HAP-1 (cell line): ENCODE data around the gene ZXDB.
A peak's percentile ranks its signal among the peaks of the same experiment; 100 is the strongest.
"Not testable (repeated sequence)": the region's sequence is repeated elsewhere in the genome, so short reads cannot be mapped to it uniquely, and the experiment has no call there.

ENCODE experiments used
- DNase-seq, 2 experiments: peaks; one replicate each; pipeline ENCODE4 v3.0.0-alpha.2; 2016 to 2020; ENCODE audit warnings: low spot score in 2 of 2
- H3K27me3 ChIP-seq: fragments of 250-450 bp; sonication (Bioruptor Pico); 2 replicates; pipeline ENCODE4 v1.5.1; 2020; ENCODE audit warnings: low read depth, mild to moderate bottlenecking, moderate library complexity
- H3K36me3 ChIP-seq: fragments of 250-450 bp; sonication (Bioruptor Pico); replicated peaks from 2 replicates; pipeline ENCODE4 v1.5.1; 2020; ENCODE audit warnings: mild to moderate bottlenecking
- H3K4me1 ChIP-seq: fragments of 250-450 bp; sonication (Bioruptor Pico); 2 replicates; pipeline ENCODE4 v1.5.1; 2020; ENCODE audit warnings: mild to moderate bottlenecking
- H3K4me3 ChIP-seq: fragments of 250-450 bp; sonication (Bioruptor Pico); 2 replicates; pipeline ENCODE4 v1.5.1; 2020; ENCODE audit warnings: mild to moderate bottlenecking, moderate library complexity
- H3K9me3 ChIP-seq: fragments of 250-450 bp; sonication (Bioruptor Pico); 2 replicates; pipeline ENCODE4 v1.5.1; 2020; ENCODE audit warnings: mild to moderate bottlenecking, moderate library complexity
- in situ Hi-C: fragments of 300-500 bp; cut with MboI; formaldehyde crosslinking; loops from 3 replicates; pipeline ENCODE4 v1.14.3; 2020; ENCODE audit warnings: low sequenced_read_pairs, inconsistent platforms, mixed read lengths

Gene ZXDB

GRCh38 chrX:57607295-57608187 is 15.7 kb downstream of the ZXDB start:
- no peaks in the 10 kb centered on the region for H3K27me3 ChIP-seq
- peak in 1 of 2 experiments; percentile 14 for DNase-seq
- no peaks in the 10 kb centered on the region for H3K4me1 ChIP-seq
- in situ Hi-C loops, result no loop called here
- H3K4me3 ChIP-seq, result no peak overlapping the region
- H3K9me3 ChIP-seq, result no peaks in the 10 kb centered on the region
- no peaks in the 10 kb centered on the region for H3K36me3 ChIP-seq

GRCh38 chrX:57613351-57613750 is 21.5 kb downstream of the ZXDB start:
- in situ Hi-C loops, H3K27me3 ChIP-seq, H3K36me3 ChIP-seq, DNase-seq, H3K4me3 ChIP-seq, H3K9me3 ChIP-seq, H3K4me1 ChIP-seq: not testable (repeated sequence)

- in situ Hi-C loops, H3K36me3 ChIP-seq: not testable (repeated sequence)
These were observed 37.6 kb downstream of the ZXDB start for GRCh38 chrX:57629438-57629837.

GRCh38 chrX:57640674-57641016 is 48.8 kb downstream of the ZXDB start:
- H3K9me3 ChIP-seq, result no peaks in the 10 kb centered on the region
- DNase-seq, result no peak
- in situ Hi-C loops, result no loop called here

More at GRCh38 chrX:57629438-57629837, 37.6 kb downstream of the ZXDB start:
- H3K27me3 ChIP-seq, H3K9me3 ChIP-seq, DNase-seq, H3K4me3 ChIP-seq, H3K4me1 ChIP-seq: not testable (repeated sequence)

GRCh38 chrX:57641338-57641737 is 49.5 kb downstream of the ZXDB start:
- H3K4me3 ChIP-seq, result no peak overlapping the region
- in situ Hi-C loops, result no loop called here
- no peak for DNase-seq
- no peaks in the 10 kb centered on the region for H3K27me3 ChIP-seq
- H3K4me1 ChIP-seq, result no peaks in the 10 kb centered on the region; the same call in none of the 2 replicates
- no peaks in the 10 kb centered on the region for H3K36me3 ChIP-seq
- no peaks in the 10 kb centered on the region for H3K9me3 ChIP-seq

More at GRCh38 chrX:57640674-57641016, 48.8 kb downstream of the ZXDB start:
- no peaks in the 10 kb centered on the region for H3K27me3 ChIP-seq
- H3K4me3 ChIP-seq, result no peak overlapping the region
- H3K36me3 ChIP-seq, result no peaks in the 10 kb centered on the region
- H3K4me1 ChIP-seq, result no peaks in the 10 kb centered on the region; the same call in none of the 2 replicates

- no peaks in the 10 kb centered on the region for H3K36me3 ChIP-seq
- H3K4me1 ChIP-seq, result peaks cover 10% of the 10 kb centered on the region
- in situ Hi-C loops, result no loop called here
- no peak overlapping the region for H3K4me3 ChIP-seq
- H3K27me3 ChIP-seq, result no peaks in the 10 kb centered on the region
- DNase-seq, result no peak
- no peaks in the 10 kb centered on the region for H3K9me3 ChIP-seq
These were observed 51.9 kb downstream of the ZXDB start for GRCh38 chrX:57643698-57644097.

DNA sequence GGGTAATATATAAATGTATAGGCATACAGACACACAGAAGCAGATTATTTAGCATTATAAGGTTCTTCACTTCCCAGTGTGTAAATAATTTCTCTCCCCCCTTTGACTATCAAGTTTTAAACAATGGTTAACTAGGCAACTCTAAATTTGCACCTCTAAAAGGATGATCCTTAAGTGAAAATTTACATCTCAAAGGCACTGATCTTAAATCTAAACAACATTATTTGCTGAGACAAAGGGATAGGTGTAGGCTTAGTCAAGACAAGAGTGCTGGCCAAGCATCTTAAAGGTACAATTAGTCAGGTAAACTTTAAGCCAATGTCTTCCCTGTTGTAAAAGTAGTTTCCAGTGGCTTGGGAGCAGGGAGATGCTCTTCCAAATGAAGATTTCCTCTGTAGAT is 55.2 kb downstream of the ZXDB start:
- in situ Hi-C loops, result no loop called here
- H3K36me3 ChIP-seq, result no peaks in the 10 kb centered on the region
- H3K4me3 ChIP-seq, result no peak overlapping the region
- H3K27me3 ChIP-seq, result no peaks in the 10 kb centered on the region
- peak in 1 of 2 experiments; percentile 59 for DNase-seq
- H3K9me3 ChIP-seq, result no peaks in the 10 kb centered on the region
- peaks cover 30% of the 10 kb centered on the region for H3K4me1 ChIP-seq
